GM18508 (cell line): ENCODE measurements around the gene FZD4.
"Not testable (repeated sequence)": the region's sequence is repeated elsewhere in the genome, so short reads cannot be mapped to it uniquely, and the experiment has no call there.

Source experiments
- ATAC-seq: cut with Tn5 transposase; IDR thresholded peaks from one replicate; pipeline ENCODE4 v1.9.1; 2021; ENCODE audit warnings: moderate number of reproducible peaks; ENCODE audit not compliant: insufficient read depth, unreplicated experiment

The FZD4 gene

GRCh38 chr11:86916330-86916729, 38.9 kb downstream of the FZD4 start:
- ATAC-seq = no peak

- ATAC-seq = not testable (repeated sequence)
These were observed 39.3 kb downstream of the FZD4 start for GRCh38 chr11:86915850-86916249.

GRCh38 chr11:86914865-86915519, 40.2 kb downstream of the FZD4 start:
- ATAC-seq = no peak

- ATAC-seq = no peak
These were observed 43.0 kb downstream of the FZD4 start for GRCh38 chr11:86912238-86912637.

GRCh38 chr11:86910592-86910991, 44.6 kb downstream of the FZD4 start:
- no peak for ATAC-seq

GRCh38 chr11:86906198-86906597, 49.0 kb downstream of the FZD4 start:
- ATAC-seq = no peak

GRCh38 chr11:86905252-86905651, 49.9 kb downstream of the FZD4 start:
- no peak for ATAC-seq

- no peak for ATAC-seq
These were observed 51.2 kb downstream of the FZD4 start for GRCh38 chr11:86904001-86904400.

GRCh38 chr11:86902345-86902744, 52.9 kb downstream of the FZD4 start:
- no peak for ATAC-seq

GRCh38 chr11:86901599-86901998, 53.6 kb downstream of the FZD4 start:
- ATAC-seq = no peak

- ATAC-seq = no peak
These were observed 55.0 kb downstream of the FZD4 start for GRCh38 chr11:86900162-86900561.

GRCh38 chr11:86898689-86899088, 56.5 kb downstream of the FZD4 start:
- ATAC-seq = no peak

GRCh38 chr11:86896441-86896841, 58.8 kb downstream of the FZD4 start:
- no peak for ATAC-seq
